ENCODE data around the gene CRMP1.
A peak's percentile ranks its signal among the peaks of the same experiment; 100 is the strongest.

CRMP1 gene

DNA sequence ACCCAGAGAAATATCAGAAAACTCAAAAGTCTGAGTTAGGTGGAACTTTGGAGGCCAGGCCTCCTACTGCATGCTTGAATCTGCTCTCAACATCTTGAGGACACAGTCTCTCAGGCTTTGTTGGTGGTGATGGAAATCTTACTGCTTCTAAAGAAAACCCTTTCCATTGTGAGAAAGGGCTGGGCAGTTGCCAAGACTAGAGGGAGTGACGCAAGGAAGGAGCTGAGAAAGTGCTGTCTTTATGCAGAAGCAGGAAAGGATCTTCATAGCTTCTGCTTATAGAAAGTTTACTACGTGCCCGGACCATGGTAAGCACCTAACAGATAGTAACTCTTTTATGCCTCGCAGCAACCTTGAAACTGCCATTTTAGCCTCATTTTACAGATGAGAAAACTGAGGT lies 2.4 kb upstream of the CRMP1 start:
- no peaks in the 10 kb centered on the region for H3K36me3 ChIP-seq (ENCODE audit: control insufficient read depth in 4 of 4, insufficient read depth in 4 of 4, low read length in 3 of 4)
- ChIA-PET POLR2A (no interaction called here), CTCF (no interaction called here)
- no peak for DNase-seq
- H3K4me1 ChIP-seq (ENCODE audit: control extremely low read depth in 1 of 4, control insufficient read depth in 4 of 4, insufficient read depth in 4 of 4, low read length in 3 of 4) = peaks cover 0 to 10% (median 2%) of the 10 kb centered on the region in 4 experiments
- 88% methylated on average over 4 of the region's 4 CpGs for WGBS (ENCODE audit: insufficient coverage)
- H3K27me3 ChIP-seq (replicated peaks in 2 of 5; ENCODE audit: control insufficient read depth in 4 of 5, insufficient read depth in 5 of 5, low read length in 4 of 5) = peaks cover 0 to 94% (median 48%) of the 10 kb centered on the region in 5 experiments
- no peak overlapping the region for H3K4me3 ChIP-seq (ENCODE audit: control insufficient read depth in 1 of 7, extremely low read depth in 1 of 7, insufficient read depth in 4 of 7, low read depth in 2 of 7, low read length in 6 of 7)
- peaks cover 0 to 11% (median 5%) of the 10 kb centered on the region in 5 experiments for H3K9me3 ChIP-seq (ENCODE audit: control extremely low read depth in 1 of 5, control insufficient read depth in 4 of 5, insufficient read depth in 2 of 5, low read depth in 1 of 5, low read length in 4 of 5)
- H3K27ac ChIP-seq (ENCODE audit: insufficient read depth in 1 of 2, low read depth in 1 of 2, low read length in 2 of 2, poor library complexity in 1 of 2, severe bottlenecking in 2 of 2) = no peak overlapping the region

GRCh38 chr4:5894266-5894665 lies 1.4 kb upstream of the CRMP1 start:
- ChIA-PET CTCF (interaction anchor here (1.4 kb wide), 1 partner anchor 13 kb away, joined by 4 read pairs; no protein-coding TSS in a partner anchor), POLR2A (no interaction called here)
- no peak overlapping the region for H3K4me3 ChIP-seq (ENCODE audit: control insufficient read depth in 1 of 7, extremely low read depth in 1 of 7, insufficient read depth in 4 of 7, low read depth in 2 of 7, low read length in 6 of 7)
- H3K27me3 ChIP-seq (replicated peaks in 2 of 5; ENCODE audit: control insufficient read depth in 4 of 5, insufficient read depth in 5 of 5, low read length in 4 of 5) = peaks cover 0 to 94% (median 55%) of the 10 kb centered on the region in 5 experiments
- no peak overlapping the region for H3K27ac ChIP-seq (ENCODE audit: insufficient read depth in 1 of 2, low read depth in 1 of 2, low read length in 2 of 2, poor library complexity in 1 of 2, severe bottlenecking in 2 of 2)
- DNase-seq = no peak
- no peaks in the 10 kb centered on the region for H3K36me3 ChIP-seq (ENCODE audit: control insufficient read depth in 4 of 4, insufficient read depth in 4 of 4, low read length in 3 of 4)
- 40% methylated on average over 7 of the region's 7 CpGs for whole genome bisulfite sequencing (ENCODE audit: insufficient coverage)
- H3K4me1 ChIP-seq (ENCODE audit: control extremely low read depth in 1 of 4, control insufficient read depth in 4 of 4, insufficient read depth in 4 of 4, low read length in 3 of 4) = peaks cover 0 to 14% (median 2%) of the 10 kb centered on the region in 4 experiments
- H3K9me3 ChIP-seq (ENCODE audit: control extremely low read depth in 1 of 5, control insufficient read depth in 4 of 5, insufficient read depth in 2 of 5, low read depth in 1 of 5, low read length in 4 of 5) = peaks cover 0 to 11% (median 5%) of the 10 kb centered on the region in 5 experiments

- no peaks in the 10 kb centered on the region for H3K36me3 ChIP-seq (ENCODE audit: control insufficient read depth in 4 of 4, insufficient read depth in 4 of 4, low read length in 3 of 4)
- H3K4me1 ChIP-seq (ENCODE audit: control extremely low read depth in 1 of 4, control insufficient read depth in 4 of 4, insufficient read depth in 4 of 4, low read length in 3 of 4) = peaks cover 0 to 17% (median 2%) of the 10 kb centered on the region in 4 experiments
- WGBS (ENCODE audit: insufficient coverage) = 78% methylated on average over 8 of the region's 8 CpGs
- ChIA-PET POLR2A (no interaction called here), CTCF (interaction anchor here (1.4 kb wide), 1 partner anchor 12 kb away, joined by 4 read pairs; no protein-coding TSS in a partner anchor)
- H3K4me3 ChIP-seq (ENCODE audit: control insufficient read depth in 1 of 7, extremely low read depth in 1 of 7, insufficient read depth in 4 of 7, low read depth in 2 of 7, low read length in 6 of 7) = no peak overlapping the region
- H3K27ac ChIP-seq (ENCODE audit: insufficient read depth in 1 of 2, low read depth in 1 of 2, low read length in 2 of 2, poor library complexity in 1 of 2, severe bottlenecking in 2 of 2) = no peak overlapping the region
- no peak for DNase-seq
- peaks cover 0 to 11% (median 5%) of the 10 kb centered on the region in 5 experiments for H3K9me3 ChIP-seq (ENCODE audit: control extremely low read depth in 1 of 5, control insufficient read depth in 4 of 5, insufficient read depth in 2 of 5, low read depth in 1 of 5, low read length in 4 of 5)
- H3K27me3 ChIP-seq (replicated peaks in 2 of 5; ENCODE audit: control insufficient read depth in 4 of 5, insufficient read depth in 5 of 5, low read length in 4 of 5) = peaks cover 0 to 97% (median 55%) of the 10 kb centered on the region in 5 experiments
Observed at GRCh38 chr4:5893591-5893990, 705 bp upstream of the CRMP1 start.

- Histone ChIP-seq H3K4me1 (ENCODE audit: control extremely low read depth in 1 of 4, control insufficient read depth in 4 of 4, insufficient read depth in 4 of 4, low read length in 3 of 4) (peaks cover 0 to 25% (median 7%) of the 10 kb centered on the region in 4 experiments), H3K9me3 (ENCODE audit: control extremely low read depth in 1 of 5, control insufficient read depth in 4 of 5, insufficient read depth in 2 of 5, low read depth in 1 of 5, low read length in 4 of 5) (peaks cover 0 to 7% (median 5%) of the 10 kb centered on the region in 5 experiments), H3K36me3 (ENCODE audit: control insufficient read depth in 4 of 4, insufficient read depth in 4 of 4, low read length in 3 of 4) (no peaks in the 10 kb centered on the region), H3K27me3 (replicated peaks in 2 of 5; ENCODE audit: control insufficient read depth in 4 of 5, insufficient read depth in 5 of 5, low read length in 4 of 5) (peaks cover 0 to 98% (median 51%) of the 10 kb centered on the region in 5 experiments), H3K27ac (ENCODE audit: insufficient read depth in 1 of 2, low read depth in 1 of 2, low read length in 2 of 2, poor library complexity in 1 of 2, severe bottlenecking in 2 of 2) (no peak overlapping the region), H3K4me3 (ENCODE audit: control insufficient read depth in 1 of 7, extremely low read depth in 1 of 7, insufficient read depth in 4 of 7, low read depth in 2 of 7, low read length in 6 of 7) (peak overlapping the region in 1 of 7 experiments; percentile 26)
- ChIA-PET POLR2A (no interaction called here), CTCF (no interaction called here)
- 3% methylated on average over 83 of the region's 100 CpGs for WGBS (ENCODE audit: insufficient coverage)
- no peak for DNase-seq
Observed at GRCh38 chr4:5892323-5893003, 423 bp downstream of the CRMP1 start.

GRCh38 chr4:5891563-5892322 lies 1.1 kb downstream of the CRMP1 start:
- peaks cover 0 to 29% (median 8%) of the 10 kb centered on the region in 4 experiments for H3K4me1 ChIP-seq (ENCODE audit: control extremely low read depth in 1 of 4, control insufficient read depth in 4 of 4, insufficient read depth in 4 of 4, low read length in 3 of 4)
- CTCF ChIA-PET = no interaction called here
- peaks cover 0 to 98% (median 57%) of the 10 kb centered on the region in 5 experiments for H3K27me3 ChIP-seq (replicated peaks in 2 of 5; ENCODE audit: control insufficient read depth in 4 of 5, insufficient read depth in 5 of 5, low read length in 4 of 5)
- POLR2A ChIA-PET = no interaction called here
- DNase-seq = no peak
- 18% methylated on average over 30 of the region's 34 CpGs for WGBS (ENCODE audit: insufficient coverage)
- H3K27ac ChIP-seq (ENCODE audit: insufficient read depth in 1 of 2, low read depth in 1 of 2, low read length in 2 of 2, poor library complexity in 1 of 2, severe bottlenecking in 2 of 2) = no peak overlapping the region
- no peak overlapping the region for H3K4me3 ChIP-seq (ENCODE audit: control insufficient read depth in 1 of 7, extremely low read depth in 1 of 7, insufficient read depth in 4 of 7, low read depth in 2 of 7, low read length in 6 of 7)
- H3K36me3 ChIP-seq (ENCODE audit: control insufficient read depth in 4 of 4, insufficient read depth in 4 of 4, low read length in 3 of 4) = no peaks in the 10 kb centered on the region
- H3K9me3 ChIP-seq (ENCODE audit: control extremely low read depth in 1 of 5, control insufficient read depth in 4 of 5, insufficient read depth in 2 of 5, low read depth in 1 of 5, low read length in 4 of 5) = peaks cover 0 to 7% (median under 1%) of the 10 kb centered on the region in 5 experiments

- H3K27me3 ChIP-seq (replicated peaks in 2 of 5; ENCODE audit: control insufficient read depth in 4 of 5, insufficient read depth in 5 of 5, low read length in 4 of 5) = peaks cover 5 to 98% (median 64%) of the 10 kb centered on the region in 5 experiments
- H3K27ac ChIP-seq (ENCODE audit: insufficient read depth in 1 of 2, low read depth in 1 of 2, low read length in 2 of 2, poor library complexity in 1 of 2, severe bottlenecking in 2 of 2) = no peak overlapping the region
- peaks cover 0 to 7% (median 0%) of the 10 kb centered on the region in 5 experiments for H3K9me3 ChIP-seq (ENCODE audit: control extremely low read depth in 1 of 5, control insufficient read depth in 4 of 5, insufficient read depth in 2 of 5, low read depth in 1 of 5, low read length in 4 of 5)
- POLR2A ChIA-PET = no interaction called here
- WGBS (ENCODE audit: insufficient coverage) = 3% methylated on average over 41 of the region's 41 CpGs
- peak overlapping the region in 1 of 7 experiments; percentile 42 for H3K4me3 ChIP-seq (ENCODE audit: control insufficient read depth in 1 of 7, extremely low read depth in 1 of 7, insufficient read depth in 4 of 7, low read depth in 2 of 7, low read length in 6 of 7)
- H3K36me3 ChIP-seq (ENCODE audit: control insufficient read depth in 4 of 4, insufficient read depth in 4 of 4, low read length in 3 of 4) = no peaks in the 10 kb centered on the region
- peak in 1 of 3 donors; percentile 22 for DNase-seq
- CTCF ChIA-PET = no interaction called here
- peaks cover 0 to 29% (median 8%) of the 10 kb centered on the region in 4 experiments for H3K4me1 ChIP-seq (ENCODE audit: control extremely low read depth in 1 of 4, control insufficient read depth in 4 of 4, insufficient read depth in 4 of 4, low read length in 3 of 4)
Observed at GRCh38 chr4:5890063-5890727, 2.7 kb downstream of the CRMP1 start.
